Large intestine (tissue), 3 donors: ENCODE data around the gene MMP25. TPM values are rescaled to one million over a fixed set of nuclear protein-coding genes. Genes with fewer than 3 reads are reported as not detected.
A peak's percentile ranks its signal among the peaks of the same experiment; 100 is the strongest.
"Not testable (repeated sequence)": the region's sequence is repeated elsewhere in the genome, so short reads cannot be mapped to it uniquely, and the experiment has no call there.

ENCODE experiments used
- DNase-seq, 2 donors: peaks; one replicate each; pipeline versions ENCODE4 v3.0.0 to v3.0.0-alpha.2; 2013
- H3K27ac ChIP-seq: one replicate; pipeline ENCODE4 v1.5.1; 2013; ENCODE audit warnings: low read length
- H3K27me3 ChIP-seq: 2 replicates; pipeline ENCODE4 v1.6.1; 2013; ENCODE audit warnings: low read length; ENCODE audit not compliant: control insufficient read depth, insufficient read depth
- H3K36me3 ChIP-seq: 2 replicates; pipeline ENCODE4 v1.6.1; 2013; ENCODE audit warnings: low read length; ENCODE audit not compliant: control insufficient read depth, insufficient read depth
- H3K4me1 ChIP-seq: one replicate; pipeline ENCODE4 v1.6.1; 2013; ENCODE audit warnings: low read length; ENCODE audit not compliant: control insufficient read depth, insufficient read depth
- H3K4me3 ChIP-seq: one replicate; pipeline ENCODE4 v1.5.1; 2013; ENCODE audit warnings: low read length
- H3K9me3 ChIP-seq: one replicate; pipeline ENCODE4 v1.6.1; 2013; ENCODE audit warnings: mild to moderate bottlenecking, low read depth, low read length, moderate library complexity; ENCODE audit not compliant: control insufficient read depth
- WGBS: methylation state at CpG from one replicate; pipeline ENCODE4 v1.1.5; 2013; ENCODE audit warnings: low lambda C conversion rate; ENCODE audit not compliant: insufficient coverage; 5-methylcytosine and 5-hydroxymethylcytosine counted together
- polyA plus RNA-seq: library from polyadenylated mRNA; unstranded; fragments of 120-200 nt; gene quantifications from one replicate; pipeline ENCODE4 v1.2.1, GENCODE V29; 2013

The MMP25 gene
- polyA plus RNA-seq, 1 donor, result 4.3 TPM

DNA sequence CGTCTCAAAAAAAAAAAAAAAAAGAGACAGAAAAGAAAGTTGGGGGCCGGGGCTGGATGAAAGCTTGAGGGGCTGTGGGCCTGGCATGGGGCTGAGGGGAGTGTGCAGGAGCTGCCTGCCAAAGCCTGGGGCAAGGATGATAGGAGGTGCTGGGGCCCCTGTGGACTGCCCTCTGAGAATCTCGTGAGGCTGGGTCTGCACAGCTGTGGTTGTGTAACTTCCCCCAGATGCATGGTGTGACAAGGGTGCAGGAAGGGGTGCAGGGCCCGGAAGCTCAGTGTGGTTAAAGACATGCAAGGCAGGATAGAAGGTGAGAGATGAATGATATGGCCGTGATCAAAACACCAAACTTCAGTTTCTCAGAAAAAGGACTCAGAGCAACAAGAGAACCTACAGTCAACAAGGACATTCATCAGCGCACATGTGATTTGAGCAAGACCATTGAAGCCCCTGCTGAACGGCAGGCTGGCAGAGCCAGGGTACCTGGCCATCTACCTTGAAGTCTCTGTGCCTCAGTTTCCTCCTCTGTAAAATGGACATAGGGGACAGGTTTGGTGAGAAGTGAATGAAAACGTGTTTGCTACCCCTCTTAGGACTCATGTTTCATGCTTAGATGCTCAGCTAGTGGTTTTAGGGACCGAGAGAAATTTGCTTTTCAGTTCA, 28.6 kb downstream of the MMP25 start:
- no CpG with 5 or more reads among the region's 9 CpGs for WGBS
- H3K27ac ChIP-seq, result no peak overlapping the region
- H3K27me3 ChIP-seq, result no peaks in the 10 kb centered on the region
- no peaks in the 10 kb centered on the region for H3K9me3 ChIP-seq
- H3K4me3 ChIP-seq, result no peak overlapping the region
- H3K36me3 ChIP-seq, result no peaks in the 10 kb centered on the region
- no peaks in the 10 kb centered on the region for H3K4me1 ChIP-seq
- DNase-seq, result no peak

DNA sequence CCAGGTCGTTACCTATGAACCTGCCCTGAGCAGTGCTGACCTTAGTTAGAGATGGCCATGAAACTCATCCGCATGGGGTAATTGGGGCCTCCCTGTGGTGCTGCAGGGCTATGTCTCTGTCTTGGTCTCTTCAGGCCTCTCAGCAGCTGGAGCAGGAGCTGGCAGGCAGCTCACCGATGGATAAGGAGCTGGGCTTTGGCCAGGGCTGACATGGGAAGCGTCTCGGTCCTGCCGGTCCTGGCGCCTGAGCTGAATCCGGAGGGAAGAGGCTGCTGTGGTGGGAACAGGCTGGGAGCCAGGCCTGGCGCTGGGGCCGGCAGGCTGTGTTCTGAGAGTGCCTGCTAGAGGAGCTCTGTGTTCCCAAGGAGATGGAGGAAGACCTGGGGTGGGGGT, 29.2 kb downstream of the MMP25 start:
- no peaks in the 10 kb centered on the region for H3K9me3 ChIP-seq
- no peak for DNase-seq
- WGBS, result no CpG with 5 or more reads among the region's 10 CpGs
- no peak overlapping the region for H3K27ac ChIP-seq
- H3K27me3 ChIP-seq, result no peaks in the 10 kb centered on the region
- no peaks in the 10 kb centered on the region for H3K4me1 ChIP-seq
- no peak overlapping the region for H3K4me3 ChIP-seq
- no peaks in the 10 kb centered on the region for H3K36me3 ChIP-seq

DNA sequence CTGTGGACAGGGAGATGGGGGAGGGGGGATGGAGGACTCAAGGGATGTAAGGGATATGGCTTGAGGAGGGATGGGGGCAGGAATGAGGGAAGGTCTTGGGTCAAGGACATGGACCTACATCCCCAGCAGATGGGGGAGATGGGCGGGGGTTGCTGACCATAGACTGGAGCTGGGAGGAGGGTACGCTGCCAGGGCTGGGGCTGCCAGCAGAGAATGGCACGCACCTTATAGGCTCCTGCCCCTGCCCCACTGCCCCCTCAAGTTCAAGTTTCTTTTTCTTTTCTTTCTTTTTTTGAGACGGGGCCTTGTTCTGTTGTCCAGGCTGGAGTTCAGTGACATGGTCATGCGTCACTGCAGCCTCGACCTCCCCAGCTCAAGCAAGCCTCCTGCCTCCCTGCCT, 29.6 kb downstream of the MMP25 start:
- not testable (repeated sequence) for DNase-seq, H3K9me3 ChIP-seq, H3K36me3 ChIP-seq, H3K4me1 ChIP-seq, H3K27ac ChIP-seq, H3K27me3 ChIP-seq, H3K4me3 ChIP-seq
- WGBS, result 100% methylated on average over 1 of the region's 6 CpGs

DNA sequence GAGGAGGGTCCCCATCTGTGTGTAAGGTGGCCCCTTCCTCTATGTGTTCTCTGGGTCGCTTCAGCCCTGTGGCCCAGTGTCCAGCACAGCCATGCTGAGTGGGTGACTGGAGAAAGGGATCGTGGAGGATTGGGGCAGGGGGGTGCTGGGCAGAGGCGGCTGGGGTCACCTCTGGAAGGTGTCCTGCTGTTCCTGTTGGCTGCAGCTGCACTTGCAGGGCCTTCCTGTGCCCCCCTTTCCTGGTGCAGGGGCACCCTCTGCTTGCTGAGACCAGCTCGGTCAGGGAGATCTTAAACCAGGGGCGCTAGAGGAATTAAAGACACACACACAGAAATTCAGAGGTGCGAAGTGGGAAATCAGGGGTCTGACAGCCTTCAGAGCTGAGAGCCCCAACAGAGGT, 30.2 kb downstream of the MMP25 start:
- Histone ChIP-seq H3K4me3 (no peak overlapping the region), H3K36me3 (no peaks in the 10 kb centered on the region), H3K27me3 (no peaks in the 10 kb centered on the region), H3K4me1 (no peaks in the 10 kb centered on the region), H3K27ac (no peak overlapping the region), H3K9me3 (no peaks in the 10 kb centered on the region)
- DNase-seq, result no peak
- WGBS, result no CpG with 5 or more reads among the region's 6 CpGs

DNA sequence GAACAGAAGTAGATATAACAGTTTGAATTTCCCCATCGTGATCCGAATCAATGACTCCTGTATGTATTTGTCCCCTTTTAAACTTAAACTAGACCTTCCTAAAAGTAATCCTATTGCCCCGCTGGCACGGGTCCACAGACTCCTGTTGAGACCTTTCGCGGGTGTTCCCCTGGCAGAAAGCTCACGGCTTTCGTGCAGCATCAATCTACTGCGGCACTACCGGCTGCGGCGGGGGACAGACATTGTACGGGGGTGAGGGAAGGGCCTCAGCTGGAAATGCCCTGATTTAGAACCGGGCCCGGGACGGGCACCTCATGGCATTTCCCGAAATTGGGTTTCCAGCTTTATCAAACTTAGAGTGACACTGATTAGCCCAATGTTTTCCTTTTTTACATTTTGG, 33.7 kb downstream of the MMP25 start:
- Histone ChIP-seq H3K4me3 (no peak overlapping the region), H3K4me1 (peaks cover 11% of the 10 kb centered on the region), H3K36me3 (no peaks in the 10 kb centered on the region), H3K27me3 (no peaks in the 10 kb centered on the region), H3K9me3 (peaks cover 2% of the 10 kb centered on the region), H3K27ac (no peak overlapping the region)
- no CpG with 5 or more reads among the region's 17 CpGs for WGBS
- DNase-seq, result no peak

DNA sequence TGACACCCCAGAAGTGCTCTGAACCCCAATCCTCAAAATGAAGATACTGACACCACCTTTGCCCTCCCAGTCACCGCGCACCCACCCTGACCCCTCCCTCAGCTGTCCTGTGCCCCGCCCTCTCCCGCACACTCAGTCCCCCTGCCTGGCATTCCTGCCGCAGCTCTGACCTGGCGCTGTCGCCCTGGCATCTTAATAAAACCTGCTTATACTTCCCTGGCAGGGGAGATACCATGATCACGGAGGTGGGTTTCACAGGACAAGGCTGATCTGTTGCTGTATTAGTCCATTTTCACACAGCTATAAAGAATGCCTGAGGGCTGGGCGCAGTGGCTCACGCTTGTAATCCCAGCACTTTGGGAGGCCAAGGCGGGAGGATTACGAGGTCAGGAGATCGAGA, 35.6 kb downstream of the MMP25 start:
- not testable (repeated sequence) for H3K9me3 ChIP-seq, H3K36me3 ChIP-seq, H3K27me3 ChIP-seq, H3K27ac ChIP-seq, H3K4me3 ChIP-seq, DNase-seq
- no CpG with 5 or more reads among the region's 13 CpGs for WGBS
- H3K4me1 ChIP-seq, result peaks cover 30% of the 10 kb centered on the region

DNA sequence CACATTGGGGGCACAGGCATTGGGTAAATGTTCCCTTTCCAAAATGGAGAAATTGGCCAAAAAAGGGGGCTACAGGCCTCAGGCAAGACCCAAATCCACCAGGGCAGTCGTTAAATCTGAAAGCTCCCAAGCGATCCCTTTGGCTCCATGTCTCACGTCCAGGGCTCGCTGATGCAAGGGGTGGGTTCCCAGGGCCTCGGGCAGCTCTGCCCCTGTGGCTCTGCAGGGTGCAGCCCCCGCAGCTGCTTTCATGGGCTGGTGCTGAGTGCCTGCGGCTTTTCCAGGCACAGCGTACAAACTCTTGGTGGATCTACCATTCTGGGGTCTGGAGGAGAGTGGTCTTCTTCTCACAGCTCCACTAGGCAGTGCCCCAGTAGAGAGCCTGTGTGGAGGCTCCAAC, 37.0 kb downstream of the MMP25 start:
- H3K36me3 ChIP-seq, DNase-seq, H3K27me3 ChIP-seq, H3K9me3 ChIP-seq, H3K4me3 ChIP-seq: not testable (repeated sequence)
- H3K4me1 ChIP-seq, result peaks cover 42% of the 10 kb centered on the region
- H3K27ac ChIP-seq, result peak overlapping the region; percentile 61
- WGBS, result no CpG with 5 or more reads among the region's 8 CpGs

DNA sequence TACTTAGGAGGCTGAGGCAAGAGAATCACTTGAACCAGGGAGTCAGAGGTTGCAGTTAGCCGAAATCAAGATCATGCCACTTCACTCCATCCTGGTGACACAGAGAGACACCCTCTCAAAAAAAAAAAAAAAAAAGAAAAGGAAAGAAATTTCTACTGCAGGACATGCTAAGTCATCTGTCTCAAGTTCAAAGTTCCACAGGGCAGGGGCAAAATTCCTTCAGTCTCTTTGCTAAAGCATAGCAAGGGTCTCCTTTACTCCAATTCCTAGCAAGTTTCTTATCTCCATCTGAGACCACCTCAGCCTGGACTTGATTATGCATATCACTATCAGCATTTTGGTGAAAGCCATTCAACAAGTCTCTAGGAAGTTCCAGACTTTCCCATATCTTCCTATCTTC, 38.1 kb downstream of the MMP25 start:
- DNase-seq, result peak in 1 of 2 donors; percentile 75
- Histone ChIP-seq H3K36me3 (no peaks in the 10 kb centered on the region), H3K27ac (peak overlapping the region; percentile 90), H3K27me3 (no peaks in the 10 kb centered on the region), H3K4me1 (peaks cover 42% of the 10 kb centered on the region), H3K9me3 (peaks cover 6% of the 10 kb centered on the region), H3K4me3 (no peak overlapping the region)
- WGBS, result no CpG with 5 or more reads among the region's 1 CpG

DNA sequence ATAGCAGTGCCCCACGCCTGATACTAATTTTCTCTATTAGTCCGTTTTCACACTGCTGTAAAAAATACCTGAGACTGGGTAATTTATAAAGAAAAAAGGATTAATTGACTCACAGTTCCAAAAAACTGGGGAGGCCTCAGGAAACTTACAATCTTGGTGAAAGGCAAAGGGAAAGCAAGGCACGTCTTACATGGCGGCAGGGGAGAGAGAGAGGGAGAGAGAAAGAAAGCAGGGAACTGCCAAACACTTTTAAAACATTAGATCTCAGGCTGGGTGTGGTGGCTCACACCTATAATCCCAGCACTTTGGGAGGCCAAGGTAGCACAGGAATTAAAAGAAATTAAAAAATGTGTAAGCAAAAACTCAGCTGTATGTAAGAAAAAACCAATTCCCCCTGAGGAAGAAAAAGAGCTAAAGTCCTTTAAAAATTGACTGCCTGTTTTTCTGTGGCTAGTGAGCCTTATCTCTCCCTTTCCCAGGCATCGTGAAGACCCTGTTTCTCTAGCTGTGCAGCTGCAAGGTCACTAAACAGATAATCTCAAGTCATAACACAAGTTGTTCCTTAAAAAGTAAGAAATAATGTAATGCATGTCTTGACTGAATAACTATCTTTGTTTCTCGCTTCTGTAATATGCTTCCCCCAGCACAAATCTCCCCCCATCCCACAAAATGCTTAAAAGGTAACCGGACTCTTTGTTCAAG, 38.8 kb downstream of the MMP25 start:
- peak overlapping the region; percentile 90 for H3K27ac ChIP-seq
- H3K36me3 ChIP-seq, result no peaks in the 10 kb centered on the region
- H3K4me3 ChIP-seq, result no peak overlapping the region
- no CpG with 5 or more reads among the region's 7 CpGs for WGBS
- no peaks in the 10 kb centered on the region for H3K27me3 ChIP-seq
- peaks cover 42% of the 10 kb centered on the region for H3K4me1 ChIP-seq
- peaks cover 8% of the 10 kb centered on the region for H3K9me3 ChIP-seq
- no peak for DNase-seq

DNA sequence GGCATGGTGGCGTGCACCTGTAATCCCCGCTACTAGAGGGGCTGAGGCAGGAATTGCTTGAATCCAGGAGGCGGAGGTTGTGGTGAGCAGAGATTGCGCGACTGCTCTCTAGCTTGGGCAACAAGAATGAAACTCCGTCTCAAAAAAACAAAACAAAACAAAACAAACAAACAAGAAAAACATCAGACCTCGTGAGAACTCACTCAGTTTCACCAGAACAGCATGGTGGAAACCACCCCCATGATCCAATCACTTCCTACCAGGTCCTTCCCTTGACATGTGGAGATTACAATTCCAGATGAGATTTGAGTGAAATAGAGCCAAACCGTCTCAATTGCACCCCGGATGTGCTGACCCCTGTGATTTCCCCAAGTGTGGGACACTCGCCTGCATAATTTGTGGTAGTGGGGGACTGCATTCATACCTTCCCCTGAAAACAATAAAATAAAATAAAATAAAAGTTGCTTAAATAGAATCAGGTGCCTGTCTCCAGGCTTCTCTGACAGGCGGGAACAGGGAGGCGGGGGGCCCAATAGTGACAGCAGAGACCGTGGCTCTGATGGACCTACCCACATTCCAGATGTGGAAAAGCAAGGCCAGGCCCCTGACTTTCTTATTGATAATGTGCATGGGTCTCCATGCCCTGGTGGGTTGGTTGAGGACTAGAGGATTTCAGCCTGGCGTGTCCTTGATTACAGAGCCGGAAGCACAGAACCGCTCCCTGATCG, 39.7 kb downstream of the MMP25 start:
- Histone ChIP-seq H3K4me3 (no peak overlapping the region), H3K9me3 (peaks cover 11% of the 10 kb centered on the region), H3K4me1 (peaks cover 42% of the 10 kb centered on the region), H3K36me3 (no peaks in the 10 kb centered on the region), H3K27me3 (no peaks in the 10 kb centered on the region), H3K27ac (peak overlapping the region; percentile 90)
- no peak for DNase-seq
- 100% methylated on average over 3 of the region's 17 CpGs for WGBS
